ENCODE data around the gene PPP5C.
"Not testable (repeated sequence)": the region's sequence is repeated elsewhere in the genome, so short reads cannot be mapped to it uniquely, and the experiment has no call there.

PPP5C gene

GRCh38 chr19:46383846-46384245, 37.0 kb downstream of the PPP5C start:
- DNase-seq (ENCODE audit: insufficient read length, low spot score) (no peak), FAIRE-seq (no peak)

GRCh38 chr19:46384396-46384795, 37.5 kb downstream of the PPP5C start:
- no peak for FAIRE-seq
- DNase-seq (ENCODE audit: insufficient read length, low spot score): no peak

GRCh38 chr19:46385636-46386035, 38.7 kb downstream of the PPP5C start:
- no peak for DNase-seq (ENCODE audit: insufficient read length, low spot score)
- FAIRE-seq: no peak

GRCh38 chr19:46386151-46386550, 39.3 kb downstream of the PPP5C start:
- FAIRE-seq: no peak
- DNase-seq (ENCODE audit: insufficient read length, low spot score): no peak

GRCh38 chr19:46386996-46387712, 40.3 kb downstream of the PPP5C start:
- DNase-seq (ENCODE audit: insufficient read length, low spot score) (no peak), FAIRE-seq (no peak)

- no peak for DNase-seq (ENCODE audit: insufficient read length, low spot score)
Observed at GRCh38 chr19:46387713-46388130, 40.8 kb downstream of the PPP5C start.

GRCh38 chr19:46388311-46389095, 41.6 kb downstream of the PPP5C start:
- DNase-seq (ENCODE audit: insufficient read length, low spot score) (no peak), FAIRE-seq (no peak)

More at GRCh38 chr19:46387713-46388130, 40.8 kb downstream of the PPP5C start:
- no peak for FAIRE-seq

- FAIRE-seq: no peak
- no peak for DNase-seq (ENCODE audit: insufficient read length, low spot score)
Observed at GRCh38 chr19:46390121-46390858, 43.4 kb downstream of the PPP5C start.

GRCh38 chr19:46390866-46391265, 44.0 kb downstream of the PPP5C start:
- DNase-seq (ENCODE audit: insufficient read length, low spot score) (no peak), FAIRE-seq (no peak)

GRCh38 chr19:46391296-46392251, 44.7 kb downstream of the PPP5C start:
- no peak for DNase-seq (ENCODE audit: insufficient read length, low spot score)
- no peak for FAIRE-seq

- FAIRE-seq (no peak), DNase-seq (ENCODE audit: insufficient read length, low spot score) (no peak)
Observed at GRCh38 chr19:46392252-46392801, 45.4 kb downstream of the PPP5C start.

- DNase-seq (ENCODE audit: insufficient read length, low spot score): no peak
- FAIRE-seq: no peak
Observed at GRCh38 chr19:46392837-46393236, 46.0 kb downstream of the PPP5C start.

- DNase-seq (ENCODE audit: insufficient read length, low spot score): no peak
- FAIRE-seq: no peak
Observed at GRCh38 chr19:46393456-46394401, 46.8 kb downstream of the PPP5C start.

GRCh38 chr19:46394402-46394797, 47.5 kb downstream of the PPP5C start:
- FAIRE-seq: no peak

GRCh38 chr19:46397801-46398479, 51.1 kb downstream of the PPP5C start:
- not testable (repeated sequence) for FAIRE-seq; DNase-seq (ENCODE audit: insufficient read length, low spot score)

More at GRCh38 chr19:46394402-46394797, 47.5 kb downstream of the PPP5C start:
- no peak for DNase-seq (ENCODE audit: insufficient read length, low spot score)

GRCh38 chr19:46402725-46403124, 55.8 kb downstream of the PPP5C start:
- FAIRE-seq (no peak), DNase-seq (ENCODE audit: insufficient read length, low spot score) (no peak)

GRCh38 chr19:46404055-46404752, 57.3 kb downstream of the PPP5C start:
- DNase-seq (ENCODE audit: insufficient read length, low spot score): no peak
- no peak for FAIRE-seq

Data from HTR-8/SVneo (cell line).